HepG2 (cell line): ENCODE measurements around the gene FALEC. TPM values are rescaled to one million over a fixed set of nuclear protein-coding genes. Genes with fewer than 3 reads are reported as not detected.
A peak's percentile ranks its signal among the peaks of the same experiment; 100 is the strongest.

Source experiments
- ATAC-seq: fragments of 200-7000 bp; cut with Tn5 transposase; 3 replicates; pipeline ENCODE4 v1.9.1; 2020; ENCODE audit warnings: mild to moderate bottlenecking, moderate library complexity
- BruUV-seq: library from RNA; stranded (reverse); fragments of 400-500 nt; replicated peaks from 2 replicates; lab custom pipeline; 2021; lab: Mats Ljungman, UMichigan
- CTCF ChIA-PET: fragments of 300-600 bp; formaldehyde crosslinking; extraction: SDS; loops from one replicate; lab custom pipeline; 2021; ENCODE audit warnings: low total read pairs, inconsistent platforms, low intra/inter-chr PET ratio; lab: Yijun Ruan, JAX
- POLR2A ChIA-PET: fragments of 350-600 bp; sonication (Branson Sonifier 250); formaldehyde crosslinking; loops from one replicate; lab custom pipeline; 2020; ENCODE audit warnings: antibody characterized with exemption, inconsistent platforms; lab: Yijun Ruan, JAX
- DNase-seq: peaks from one replicate; pipeline ENCODE4 v3.0.0-alpha.2; 2015; ENCODE audit warnings: low spot score
- FAIRE-seq: peaks from 3 replicates; lab custom pipeline; 2011; peaks lifted over from hg19 to GRCh38; lab: Jason Lieb, UNC
- H2AFZ ChIP-seq: one replicate; pipeline ENCODE4 v1.6.1; 2011; ENCODE audit warnings: low read length, inconsistent platforms
- H3K27ac ChIP-seq: fragments of 300-600 bp; 3 replicates; pipeline ENCODE4 v1.8.0; 2011; ENCODE audit warnings: mixed run types, mild to moderate bottlenecking, mixed read lengths, low read length, inconsistent platforms; ENCODE audit not compliant: insufficient read depth; ENCODE audit errors: extremely low read length
- H3K27me3 ChIP-seq, 2 experiments: fragments of 200-600 bp in 1 of 2; 2 replicates in 1 of 2; 3 replicates in 1 of 2; pipeline versions ENCODE4 v1.6.0 to v1.8.0; 2011; ENCODE audit warnings: low read length in 2 of 2, mild to moderate bottlenecking in 2 of 2, moderate library complexity in 2 of 2, inconsistent platforms in 1 of 2; ENCODE audit not compliant: insufficient read depth in 2 of 2, control insufficient read depth in 1 of 2
- H3K36me3 ChIP-seq, 2 experiments: fragments of 200-600 bp in 1 of 2; replicated peaks in 1 of 2; 2 replicates in 1 of 2; 3 replicates in 1 of 2; pipeline versions ENCODE4 v1.5.1 to v1.8.0; 2011; ENCODE audit warnings: low read length in 2 of 2, inconsistent platforms in 1 of 2; ENCODE audit not compliant: insufficient read depth in 2 of 2, control insufficient read depth in 1 of 2
- H3K4me1 ChIP-seq: 2 replicates; pipeline ENCODE4 v1.5.1; 2012; ENCODE audit warnings: low read length, inconsistent platforms; ENCODE audit not compliant: insufficient read depth
- H3K4me2 ChIP-seq: 2 replicates; pipeline ENCODE4 v1.6.0; 2011; ENCODE audit warnings: low read depth, low read length, inconsistent platforms
- H3K4me3 ChIP-seq, 3 experiments: fragments of 200-600 bp in 1 of 3; sonication (generic), shearing (Covaris generic) in 1 of 3; replicated peaks in 1 of 3; 2 replicates each; pipeline ENCODE4 v1.5.1; 2011 to 2016; ENCODE audit warnings: low read length in 3 of 3, inconsistent platforms in 2 of 3, low read depth in 2 of 3, mild to moderate bottlenecking in 2 of 3, control low read depth in 1 of 3, mixed read lengths in 1 of 3; ENCODE audit not compliant: insufficient read depth in 1 of 3
- H3K79me2 ChIP-seq: one replicate; pipeline ENCODE4 v1.6.1; 2011; ENCODE audit warnings: low read length, inconsistent platforms; ENCODE audit not compliant: insufficient read depth
- H3K9ac ChIP-seq: 2 replicates; pipeline ENCODE4 v1.6.0; 2011; ENCODE audit warnings: mild to moderate bottlenecking, low read depth, low read length, inconsistent platforms; ENCODE audit not compliant: insufficient read depth
- H3K9me3 ChIP-seq: 2 replicates; pipeline ENCODE4 v1.5.1; 2012; ENCODE audit warnings: mild to moderate bottlenecking, low read length
- H4K20me1 ChIP-seq: 2 replicates; pipeline ENCODE4 v1.6.0; 2011; ENCODE audit warnings: inconsistent platforms, mild to moderate bottlenecking, low read length, moderate library complexity; ENCODE audit not compliant: insufficient read depth
- FOXP4 ChIP-seq: sonication (generic); formaldehyde crosslinking; IDR thresholded peaks from 2 replicates; pipeline ENCODE4 v1.4.0; 2020; ENCODE audit warnings: missing genetic modification reagents
- LCORL ChIP-seq, 2 experiments: fragments of 450-650 bp in 1 of 2; sonication (generic) in 1 of 2; formaldehyde crosslinking in 1 of 2; IDR thresholded peaks; 2 replicates each; pipeline versions ENCODE4 v1.5.0 to v1.6.1; 2017 to 2020; ENCODE audit warnings: antibody characterized with exemption in 1 of 2, missing genetic modification reagents in 1 of 2
- POGZ ChIP-seq: sonication (generic); formaldehyde crosslinking; IDR thresholded peaks from 2 replicates; pipeline ENCODE4 v1.4.0; 2020; ENCODE audit warnings: mild to moderate bottlenecking, missing genetic modification reagents
- RARA ChIP-seq: IDR thresholded peaks from 2 replicates; pipeline ENCODE4 v1.6.1; 2016; ENCODE audit warnings: missing genetic modification reagents, missing compliant biosample characterization
- ZMYM3 ChIP-seq: sonication (generic); formaldehyde crosslinking; IDR thresholded peaks from 2 replicates; pipeline ENCODE4 v1.5.1; 2020; ENCODE audit warnings: mild to moderate bottlenecking, missing genetic modification reagents
- ZNF530 ChIP-seq: sonication (generic); formaldehyde crosslinking; IDR thresholded peaks from 2 replicates; pipeline ENCODE4 v1.5.0; 2020; ENCODE audit warnings: low read depth, mild to moderate bottlenecking, missing genetic modification reagents
- ZNF770 ChIP-seq: sonication (generic); formaldehyde crosslinking; IDR thresholded peaks from 2 replicates; pipeline ENCODE4 v1.5.0; 2020; ENCODE audit warnings: mild to moderate bottlenecking, missing genetic modification reagents
- ZNF883 ChIP-seq: sonication (generic); formaldehyde crosslinking; IDR thresholded peaks from 2 replicates; pipeline ENCODE4 v1.5.1; 2020; ENCODE audit warnings: mild to moderate bottlenecking, missing genetic modification reagents; ENCODE audit errors: not compliant biosample characterization
- WGBS: methylation state at CpG from one replicate; pipeline ENCODE4 v1.1.6; 2017; ENCODE audit warnings: low lambda C conversion rate; 5-methylcytosine and 5-hydroxymethylcytosine counted together
- in situ Hi-C: cut with HindIII; loops from 2 replicates; pipeline ENCODE4 v1.10.0; 2017; ENCODE audit warnings: low pct_unique_long_range_greater_than_20kb; ENCODE audit not compliant: extremely low pct_ligation_motif_present
- intact Hi-C: fragments of 100-400 bp; cut with micrococcal nuclease; formaldehyde crosslinking; loops from one replicate; pipeline ENCODE4 v1.10.0; 2022; ENCODE audit not compliant: unreplicated experiment
- polyA plus RNA-seq, 8 experiments: library from polyadenylated mRNA; depleted of rRNA in 3 of 8; stranded (reverse) in 7 of 8; unstranded in 1 of 8; fragments of >200 nt; fragmentation: Illumina TruSeq in 4 of 8; extraction: Trizol in 4 of 8; gene quantifications; 2 replicates each; pipeline versions ENCODE4 v1.2.1 to v1.2.3, GENCODE V29; 2011 to 2016; ENCODE audit warnings: low read depth in 4 of 8, missing spikeins in 1 of 8, mixed read lengths in 1 of 8; ENCODE audit not compliant: insufficient read depth in 1 of 8
- total RNA-seq, 5 experiments: library from RNA; depleted of rRNA; stranded (reverse); fragments of >200 nt; fragmentation: Illumina TruSeq; extraction: Trizol; gene quantifications; 2 replicates each; pipeline ENCODE4 v1.2.3, GENCODE V29; 2016; ENCODE audit warnings: low read depth in 1 of 5
- TF ChIP-seq, protein P1 (sequence below): sonication (generic); formaldehyde crosslinking; IDR thresholded peaks from 2 replicates; pipeline ENCODE4 v1.4.0; 2020; ENCODE audit warnings: missing genetic modification reagents
- TF ChIP-seq, protein P2 (sequence below): sonication (generic); formaldehyde crosslinking; IDR thresholded peaks from 2 replicates; pipeline ENCODE4 v1.4.0; 2020; ENCODE audit warnings: mild to moderate bottlenecking, missing genetic modification reagents

Gene FALEC
- total and polyA plus RNA-seq, 2 of the 13 experiments (the other 11 are each of a cell fraction or from before 2014, with no cell fraction given) = 0.33 to 0.71 TPM

DNA sequence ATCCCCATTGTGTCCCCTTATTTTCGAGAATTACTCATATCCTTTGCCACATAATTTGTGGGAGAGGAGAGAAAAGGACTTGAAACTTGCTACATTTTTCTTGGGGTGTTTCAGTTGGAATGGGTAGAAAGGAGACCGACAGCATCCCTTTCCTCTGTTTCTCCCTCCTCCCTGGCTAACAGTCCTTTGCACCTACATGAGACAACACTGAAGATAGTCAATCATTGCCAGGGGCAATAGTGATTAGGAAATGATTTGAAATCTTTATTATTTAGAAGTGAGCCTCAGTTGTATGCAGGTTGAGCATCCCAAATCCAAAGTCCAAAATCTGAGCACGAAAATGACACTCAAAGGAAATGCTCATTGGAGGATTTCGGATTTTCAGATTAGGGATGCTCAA lies 36.2 kb upstream of the FALEC start:
- intact Hi-C loops (no loop called here), in situ Hi-C loops (no loop called here)
- peak overlapping the region; percentile 35 for H3K27ac ChIP-seq

GRCh38 chr1:150479927-150480352 lies 35.6 kb upstream of the FALEC start:
- Histone ChIP-seq H2AFZ (no peak overlapping the region), H3K79me2 (no peaks in the 10 kb centered on the region), H3K27me3 (no peaks in the 10 kb centered on the region), H3K9ac (no peak overlapping the region), H3K36me3 (no peaks in the 10 kb centered on the region), H3K4me2 (peak overlapping the region; percentile 53), H3K27ac (peak overlapping the region; percentile 35), H3K4me3 (no peak overlapping the region; a peak in 1 of 6 replicates), H3K4me1 (peaks cover 61% of the 10 kb centered on the region), H3K9me3 (no peaks in the 10 kb centered on the region), H4K20me1 (no peaks in the 10 kb centered on the region)
- no TSS peak for BruUV-seq
- WGBS = 0% methylated on average over 2 of the region's 2 CpGs
- intact Hi-C loops = loop anchor here (5.0 kb wide), 1 partner anchor 142 kb away; no protein-coding TSS in a partner anchor
- in situ Hi-C loops = no loop called here
- peak; percentile 83 for ATAC-seq
- ChIA-PET CTCF (no interaction called here), POLR2A (interaction anchor here (0.6 to 1.2 kb wide), 3 partner anchors 8 to 198 kb away, joined by 3 to 5 read pairs (median 3); no protein-coding TSS in a partner anchor)
- peak; percentile 85 for FAIRE-seq
- peak; percentile 87 for DNase-seq
- TF ChIP-seq, protein P1, sequence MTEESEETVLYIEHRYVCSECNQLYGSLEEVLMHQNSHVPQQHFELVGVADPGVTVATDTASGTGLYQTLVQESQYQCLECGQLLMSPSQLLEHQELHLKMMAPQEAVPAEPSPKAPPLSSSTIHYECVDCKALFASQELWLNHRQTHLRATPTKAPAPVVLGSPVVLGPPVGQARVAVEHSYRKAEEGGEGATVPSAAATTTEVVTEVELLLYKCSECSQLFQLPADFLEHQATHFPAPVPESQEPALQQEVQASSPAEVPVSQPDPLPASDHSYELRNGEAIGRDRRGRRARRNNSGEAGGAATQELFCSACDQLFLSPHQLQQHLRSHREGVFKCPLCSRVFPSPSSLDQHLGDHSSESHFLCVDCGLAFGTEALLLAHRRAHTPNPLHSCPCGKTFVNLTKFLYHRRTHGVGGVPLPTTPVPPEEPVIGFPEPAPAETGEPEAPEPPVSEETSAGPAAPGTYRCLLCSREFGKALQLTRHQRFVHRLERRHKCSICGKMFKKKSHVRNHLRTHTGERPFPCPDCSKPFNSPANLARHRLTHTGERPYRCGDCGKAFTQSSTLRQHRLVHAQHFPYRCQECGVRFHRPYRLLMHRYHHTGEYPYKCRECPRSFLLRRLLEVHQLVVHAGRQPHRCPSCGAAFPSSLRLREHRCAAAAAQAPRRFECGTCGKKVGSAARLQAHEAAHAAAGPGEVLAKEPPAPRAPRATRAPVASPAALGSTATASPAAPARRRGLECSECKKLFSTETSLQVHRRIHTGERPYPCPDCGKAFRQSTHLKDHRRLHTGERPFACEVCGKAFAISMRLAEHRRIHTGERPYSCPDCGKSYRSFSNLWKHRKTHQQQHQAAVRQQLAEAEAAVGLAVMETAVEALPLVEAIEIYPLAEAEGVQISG (CRISPR knock-in tag) = no peak
- TF ChIP-seq FOXP4 (peak; percentile 73), RARA (CRISPR knock-in tag) (0 out of 2 replicates have a peak, but pooled peaks have one; percentile 25), ZNF530 (CRISPR knock-in tag) (no peak), ZNF883 (CRISPR knock-in tag) (no peak), ZMYM3 (0 out of 2 replicates have a peak, but pooled peaks have one; percentile 64), ZNF770 (CRISPR knock-in tag) (peak; percentile 84), LCORL (IDR thresholded peaks at IDR 0.05) (peak; percentile 47; the same call in 1 of the 2 replicates), LCORL (CRISPR knock-in tag; IDR thresholded peaks at IDR 0.05) (peak; percentile 76)

More for the DNA sequence above, 36.2 kb upstream of the FALEC start:
- no peak overlapping the region for H2AFZ ChIP-seq
- POLR2A ChIA-PET = interaction anchor here (0.6 to 1.2 kb wide), 3 partner anchors 8 to 198 kb away, joined by 3 to 5 read pairs (median 3); no protein-coding TSS in a partner anchor
- H3K4me3 ChIP-seq = no peak overlapping the region; a peak in 1 of 6 replicates
- no peaks in the 10 kb centered on the region for H3K79me2 ChIP-seq
- DNase-seq = peak; percentile 41
- no peaks in the 10 kb centered on the region for H3K36me3 ChIP-seq
- no peaks in the 10 kb centered on the region for H3K27me3 ChIP-seq
- ATAC-seq = peak; percentile 73
- FAIRE-seq = no peak
- TF ChIP-seq, protein P2, sequence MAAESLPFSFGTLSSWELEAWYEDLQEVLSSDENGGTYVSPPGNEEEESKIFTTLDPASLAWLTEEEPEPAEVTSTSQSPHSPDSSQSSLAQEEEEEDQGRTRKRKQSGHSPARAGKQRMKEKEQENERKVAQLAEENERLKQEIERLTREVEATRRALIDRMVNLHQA (CRISPR knock-in tag) = no peak
- TF ChIP-seq POGZ (CRISPR knock-in tag) = 0 out of 2 replicates have a peak, but pooled peaks have one; percentile 0
- CTCF ChIA-PET = no interaction called here
- H4K20me1 ChIP-seq = no peaks in the 10 kb centered on the region
- peak overlapping the region; percentile 53 for H3K4me2 ChIP-seq
- peaks cover 62% of the 10 kb centered on the region for H3K4me1 ChIP-seq
- H3K9me3 ChIP-seq = no peaks in the 10 kb centered on the region
- 2% methylated on average over 4 of the region's 4 CpGs for WGBS
- H3K9ac ChIP-seq = no peak overlapping the region
- no TSS peak for BruUV-seq
